Prostate gland (tissue), 2 donors: Measurements from ENCODE around the gene ITPR2.

Experiments used
- POLR2A ChIP-seq: fragments of 450-650 bp; IDR thresholded peaks from one replicate; pipeline ENCODE4 v1.6.1; 2016; ENCODE audit warnings: antibody characterized with exemption, mild to moderate bottlenecking
- POLR2AphosphoS5 ChIP-seq: sonication (generic); formaldehyde crosslinking; IDR thresholded peaks from one replicate; pipeline ENCODE4 v1.6.1; 2017; ENCODE audit warnings: antibody characterized with exemption
- TF ChIP-seq, protein P1 (sequence below), 4 experiments: fragments of 200-600 bp in 2 of 4; fragments of 450-650 bp in 2 of 4; sonication (generic) in 2 of 4; IDR thresholded peaks; 1 replicate in 3 of 4; 2 replicates in 1 of 4; pipeline ENCODE4 v1.5.1; 2016 to 2019; ENCODE audit warnings: antibody characterized with exemption in 4 of 4, mild to moderate bottlenecking in 2 of 4, moderate library complexity in 2 of 4

DNA sequence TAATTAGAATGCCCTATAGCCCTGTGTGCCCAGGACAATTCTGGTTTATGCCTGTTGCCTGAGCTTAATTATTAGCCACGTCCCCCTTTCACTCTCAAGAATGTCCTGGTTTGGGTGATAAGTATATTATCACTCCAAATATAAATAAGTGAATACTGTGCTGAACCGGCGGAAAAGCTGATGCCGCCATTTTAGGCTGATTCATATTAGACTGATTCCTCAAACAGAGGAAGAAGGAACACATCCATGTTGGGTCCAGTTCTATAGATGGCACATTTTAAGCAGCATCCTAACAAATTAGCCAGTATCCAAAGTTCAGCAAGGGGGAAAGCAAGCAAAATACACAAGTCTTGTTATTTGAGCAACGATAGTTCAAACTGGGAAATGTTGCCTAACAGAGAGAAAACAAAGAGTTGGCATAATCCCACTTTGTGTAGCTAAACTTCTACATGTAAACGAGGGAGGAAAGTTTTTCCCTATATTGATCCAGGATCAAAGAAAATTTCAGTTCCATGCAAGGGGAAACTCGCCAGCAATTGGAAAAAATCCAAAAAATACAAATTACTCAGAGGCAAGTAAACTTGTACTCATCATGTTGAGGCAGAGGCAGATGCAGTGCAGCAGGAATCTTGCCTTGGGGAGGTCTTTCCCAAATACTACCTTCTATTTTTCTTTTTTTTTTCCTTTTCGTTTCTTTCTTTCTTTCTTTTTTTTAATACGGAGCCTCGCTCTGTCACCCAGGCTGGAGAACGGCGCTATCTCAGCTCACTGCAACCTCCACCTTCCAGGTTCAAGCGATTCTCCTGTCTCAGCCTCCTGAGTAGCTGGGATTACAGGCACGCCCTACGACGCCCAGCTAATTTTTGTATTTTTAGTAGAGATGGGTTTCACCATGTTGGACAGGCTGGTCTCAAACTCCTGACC, 96.2 kb downstream of the ITPR2 start:
- TF ChIP-seq POLR2A = no peak
- TF ChIP-seq, protein P1, sequence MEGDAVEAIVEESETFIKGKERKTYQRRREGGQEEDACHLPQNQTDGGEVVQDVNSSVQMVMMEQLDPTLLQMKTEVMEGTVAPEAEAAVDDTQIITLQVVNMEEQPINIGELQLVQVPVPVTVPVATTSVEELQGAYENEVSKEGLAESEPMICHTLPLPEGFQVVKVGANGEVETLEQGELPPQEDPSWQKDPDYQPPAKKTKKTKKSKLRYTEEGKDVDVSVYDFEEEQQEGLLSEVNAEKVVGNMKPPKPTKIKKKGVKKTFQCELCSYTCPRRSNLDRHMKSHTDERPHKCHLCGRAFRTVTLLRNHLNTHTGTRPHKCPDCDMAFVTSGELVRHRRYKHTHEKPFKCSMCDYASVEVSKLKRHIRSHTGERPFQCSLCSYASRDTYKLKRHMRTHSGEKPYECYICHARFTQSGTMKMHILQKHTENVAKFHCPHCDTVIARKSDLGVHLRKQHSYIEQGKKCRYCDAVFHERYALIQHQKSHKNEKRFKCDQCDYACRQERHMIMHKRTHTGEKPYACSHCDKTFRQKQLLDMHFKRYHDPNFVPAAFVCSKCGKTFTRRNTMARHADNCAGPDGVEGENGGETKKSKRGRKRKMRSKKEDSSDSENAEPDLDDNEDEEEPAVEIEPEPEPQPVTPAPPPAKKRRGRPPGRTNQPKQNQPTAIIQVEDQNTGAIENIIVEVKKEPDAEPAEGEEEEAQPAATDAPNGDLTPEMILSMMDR (IDR thresholded peaks at IDR 0.05) = no peak
- TF ChIP-seq POLR2AphosphoS5 = no peak
